DND-41 (cell line): ENCODE data around the gene GPR39.

Source experiments
- EZH2 ChIP-seq: IDR thresholded peaks from 3 replicates; pipeline ENCODE4 v1.6.1; 2012; ENCODE audit warnings: borderline replicate concordance, low read depth, mild to moderate bottlenecking, moderate library complexity, low read length, inconsistent platforms; ENCODE audit not compliant: severe bottlenecking
- TF ChIP-seq, protein P1 (sequence below): IDR thresholded peaks from 2 replicates; pipeline ENCODE4 v1.5.1; 2012; ENCODE audit warnings: borderline replicate concordance, low read length, moderate library complexity, mild to moderate bottlenecking; ENCODE audit not compliant: poor library complexity, severe bottlenecking; ENCODE audit errors: extremely low read depth

DNA sequence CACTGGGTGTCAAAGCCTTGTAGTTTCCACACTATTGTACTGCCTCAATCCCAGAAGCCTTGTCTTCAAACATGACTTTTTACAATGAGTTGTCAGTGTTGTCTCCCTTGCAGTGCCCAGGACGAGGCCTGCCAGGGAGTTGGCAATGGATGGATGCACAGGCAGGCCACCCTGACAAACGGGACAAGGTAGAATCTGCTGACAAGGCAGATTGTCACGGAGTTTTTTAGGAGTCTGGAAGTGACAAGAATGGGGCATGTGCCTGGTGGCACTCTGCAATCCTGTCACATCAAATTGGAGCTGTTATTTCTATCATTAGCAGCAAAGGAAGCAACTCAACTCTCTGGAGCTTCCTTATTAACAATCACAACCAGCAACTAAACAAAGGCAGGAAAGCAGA, 25.2 kb upstream of the GPR39 start:
- TF ChIP-seq, protein P1, sequence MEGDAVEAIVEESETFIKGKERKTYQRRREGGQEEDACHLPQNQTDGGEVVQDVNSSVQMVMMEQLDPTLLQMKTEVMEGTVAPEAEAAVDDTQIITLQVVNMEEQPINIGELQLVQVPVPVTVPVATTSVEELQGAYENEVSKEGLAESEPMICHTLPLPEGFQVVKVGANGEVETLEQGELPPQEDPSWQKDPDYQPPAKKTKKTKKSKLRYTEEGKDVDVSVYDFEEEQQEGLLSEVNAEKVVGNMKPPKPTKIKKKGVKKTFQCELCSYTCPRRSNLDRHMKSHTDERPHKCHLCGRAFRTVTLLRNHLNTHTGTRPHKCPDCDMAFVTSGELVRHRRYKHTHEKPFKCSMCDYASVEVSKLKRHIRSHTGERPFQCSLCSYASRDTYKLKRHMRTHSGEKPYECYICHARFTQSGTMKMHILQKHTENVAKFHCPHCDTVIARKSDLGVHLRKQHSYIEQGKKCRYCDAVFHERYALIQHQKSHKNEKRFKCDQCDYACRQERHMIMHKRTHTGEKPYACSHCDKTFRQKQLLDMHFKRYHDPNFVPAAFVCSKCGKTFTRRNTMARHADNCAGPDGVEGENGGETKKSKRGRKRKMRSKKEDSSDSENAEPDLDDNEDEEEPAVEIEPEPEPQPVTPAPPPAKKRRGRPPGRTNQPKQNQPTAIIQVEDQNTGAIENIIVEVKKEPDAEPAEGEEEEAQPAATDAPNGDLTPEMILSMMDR: no peak
- TF ChIP-seq EZH2: no peak
